GM19463 (cell line): ENCODE measurements around the gene OR51F1.
"Not testable (repeated sequence)": the region's sequence is repeated elsewhere in the genome, so short reads cannot be mapped to it uniquely, and the experiment has no call there.

Experiments
- ATAC-seq: cut with Tn5 transposase; IDR thresholded peaks from one replicate; pipeline ENCODE4 v1.9.1; 2021; ENCODE audit warnings: mild to moderate bottlenecking, moderate library complexity; ENCODE audit not compliant: unreplicated experiment

Gene OR51F1

GRCh38 chr11:4769838-4770237 is at the start of gene OR51F1:
Gene OR51F1, minus strand, starts transcription at chr11:4769938. Its CDS starts 0 bp downstream, at chr11:4769938.
- ATAC-seq = no peak

GRCh38 chr11:4809246-4809645 is 39.5 kb upstream of the OR51F1 start:
- ATAC-seq = no peak

GRCh38 chr11:4808476-4808875 is 38.7 kb upstream of the OR51F1 start:
- ATAC-seq = no peak

GRCh38 chr11:4804280-4804679 is 34.5 kb upstream of the OR51F1 start, which contains the start of gene OR52R1:
Gene OR52R1, minus strand, starts transcription at chr11:4804380. Its CDS starts 0 bp downstream, at chr11:4804380.
- ATAC-seq = no peak

GRCh38 chr11:4801316-4801715 is 31.6 kb upstream of the OR51F1 start:
- not testable (repeated sequence) for ATAC-seq

- no peak for ATAC-seq
These were observed 28.9 kb upstream of the OR51F1 start for GRCh38 chr11:4798427-4799183.

DNA sequence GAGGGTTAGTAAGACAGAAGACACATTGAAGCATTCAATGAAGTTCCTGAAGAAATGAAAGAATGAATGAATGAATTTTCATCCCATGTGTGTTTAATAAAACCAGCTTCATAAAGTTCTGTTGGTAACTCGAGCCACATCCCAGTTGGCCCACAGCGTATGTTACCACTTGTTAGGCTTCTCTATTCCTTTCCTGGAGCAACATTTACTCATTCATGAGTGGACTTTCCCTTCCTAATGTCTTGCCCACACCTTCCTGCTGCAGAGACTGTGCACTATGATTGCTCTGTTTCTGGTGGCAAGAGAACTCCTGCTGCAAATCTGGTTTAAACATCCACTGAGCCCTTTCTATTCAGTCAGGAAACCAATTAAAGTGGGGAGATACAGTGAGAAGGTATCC is 27.5 kb upstream of the OR51F1 start:
- no peak for ATAC-seq

GRCh38 chr11:4782454-4782853 is 12.7 kb upstream of the OR51F1 start:
- ATAC-seq = no peak

GRCh38 chr11:4768094-4768493 is 1.6 kb downstream of the OR51F1 start:
- no peak for ATAC-seq

GRCh38 chr11:4766420-4767043 is 3.2 kb downstream of the OR51F1 start:
- ATAC-seq = no peak

GRCh38 chr11:4763096-4763495 is 6.6 kb downstream of the OR51F1 start:
- peak; percentile 68 for ATAC-seq

- no peak for ATAC-seq
These were observed 18.5 kb downstream of the OR51F1 start for GRCh38 chr11:4751201-4751600.

GRCh38 chr11:4748438-4748837 is 21.3 kb downstream of the OR51F1 start:
- ATAC-seq = no peak

- ATAC-seq = no peak
These were observed 29.0 kb downstream of the OR51F1 start for GRCh38 chr11:4740735-4741134.

DNA sequence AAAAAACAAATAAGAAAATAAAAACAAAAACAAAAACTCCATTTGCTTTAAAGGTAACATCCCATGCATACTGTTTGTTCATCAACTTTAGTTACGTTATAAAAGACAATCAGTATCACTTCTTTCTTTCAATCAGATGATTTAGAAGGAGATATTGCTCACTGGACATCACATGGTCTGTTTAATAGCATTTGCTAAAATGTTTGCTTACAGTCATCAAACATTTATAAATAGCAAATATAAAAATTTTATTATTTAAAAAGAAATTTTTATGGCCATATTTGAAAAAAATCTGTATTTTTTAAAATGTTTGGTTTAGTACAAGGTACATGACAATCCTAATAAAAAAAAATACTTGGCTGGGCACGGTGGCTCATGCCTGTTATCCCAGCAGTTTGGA is 42.6 kb downstream of the OR51F1 start:
- no peak for ATAC-seq

DNA sequence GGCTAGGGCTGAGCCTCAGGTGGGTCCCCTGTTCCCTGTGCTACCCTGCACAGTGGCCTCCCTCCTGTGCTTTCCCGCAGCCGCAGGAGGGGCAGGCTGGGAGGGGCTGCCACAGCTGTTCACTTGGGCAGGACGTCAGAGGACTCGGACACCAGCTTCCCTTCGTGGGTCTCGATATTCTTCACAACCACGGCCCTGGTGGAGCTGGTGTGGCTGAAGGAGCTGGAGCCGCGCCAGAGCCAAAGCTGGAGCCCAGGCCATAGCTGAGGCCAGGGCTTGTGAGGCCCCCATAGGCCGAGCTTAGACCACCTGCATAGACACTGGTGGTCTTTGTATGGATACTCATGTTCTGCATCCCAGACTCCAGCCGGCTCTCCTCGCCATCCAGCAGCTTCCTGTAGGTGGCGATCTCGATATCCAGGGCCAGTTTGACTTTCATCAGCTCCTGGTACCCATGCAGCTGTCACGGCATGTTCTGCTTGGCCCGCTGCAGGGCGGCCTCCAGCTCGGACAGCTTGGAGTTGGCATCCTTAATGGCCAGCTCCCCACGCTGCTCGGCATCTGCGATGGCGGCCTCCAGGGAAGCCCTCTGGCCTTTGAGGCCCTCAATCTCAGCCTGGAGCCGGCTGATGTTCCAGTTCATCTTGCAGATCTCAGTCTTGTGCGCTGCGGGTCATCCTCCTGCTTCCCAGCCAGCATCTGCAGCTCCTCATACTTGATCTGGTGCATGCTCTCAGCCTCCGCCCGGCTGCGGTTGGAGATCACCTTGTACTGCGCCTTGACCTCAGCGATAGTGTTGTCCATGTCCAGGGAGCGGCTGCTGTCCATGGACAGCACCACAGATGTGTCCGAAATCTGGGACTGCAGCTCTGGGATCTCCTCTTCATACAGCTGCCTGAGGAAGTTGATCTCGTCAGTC is 46.9 kb downstream of the OR51F1 start:
- ATAC-seq = not testable (repeated sequence)
